NAMALWA (cell line): ENCODE results near the gene MESD.

Source experiments
- DNase-seq: peaks from one replicate; pipeline ENCODE4 v3.0.0-alpha.2; 2015; ENCODE audit warnings: low spot score

MESD gene

DNA sequence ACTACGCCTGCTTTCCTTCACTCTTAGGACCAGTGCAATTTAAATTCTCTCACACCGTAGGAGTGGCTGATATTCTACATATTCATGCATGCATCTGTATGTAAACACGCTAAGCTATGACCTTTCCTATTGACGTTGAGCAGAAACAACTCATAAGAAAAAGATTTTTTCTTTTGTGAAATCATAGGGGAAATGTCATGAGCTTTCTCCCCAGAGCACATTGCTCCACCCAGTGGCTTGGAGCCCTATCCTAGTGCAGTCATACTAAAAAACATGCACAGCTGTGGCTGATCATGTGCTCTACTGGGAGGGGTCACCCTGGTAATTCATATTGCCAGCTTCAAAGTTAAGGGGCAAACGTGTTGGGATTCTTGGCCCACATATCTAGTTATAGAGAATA, 1.8 kb upstream of the MESD start:
- DNase-seq: peak; percentile 75

- peak; percentile 17 for DNase-seq
Measured at GRCh38 chr15:80990955-80991354, 1.3 kb upstream of the MESD start.

DNA sequence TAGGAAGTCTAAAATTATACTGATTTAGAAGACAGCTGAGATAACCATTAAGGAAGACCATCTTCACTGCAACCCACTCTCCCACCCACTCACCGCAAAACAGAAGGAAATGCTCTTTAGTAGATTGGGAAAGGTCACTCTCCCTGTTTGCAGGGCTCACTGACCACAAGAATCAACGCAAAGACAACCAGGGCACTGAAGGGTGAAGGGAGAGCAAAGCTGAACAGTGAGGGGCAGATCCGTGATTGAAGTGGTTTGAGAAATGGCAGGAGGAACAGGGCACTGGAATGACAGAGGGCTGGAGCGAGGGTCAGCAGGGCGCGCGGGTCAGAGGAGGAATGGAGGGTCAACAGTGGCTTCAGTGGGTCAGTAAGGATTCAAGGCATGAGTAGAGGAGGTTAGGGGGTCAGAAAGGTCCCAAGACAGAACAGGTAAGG, 520 bp downstream of the MESD start:
- peak; percentile 27 for DNase-seq

GRCh38 chr15:80988148-80988796, 1.3 kb downstream of the MESD start:
- no peak for DNase-seq

DNA sequence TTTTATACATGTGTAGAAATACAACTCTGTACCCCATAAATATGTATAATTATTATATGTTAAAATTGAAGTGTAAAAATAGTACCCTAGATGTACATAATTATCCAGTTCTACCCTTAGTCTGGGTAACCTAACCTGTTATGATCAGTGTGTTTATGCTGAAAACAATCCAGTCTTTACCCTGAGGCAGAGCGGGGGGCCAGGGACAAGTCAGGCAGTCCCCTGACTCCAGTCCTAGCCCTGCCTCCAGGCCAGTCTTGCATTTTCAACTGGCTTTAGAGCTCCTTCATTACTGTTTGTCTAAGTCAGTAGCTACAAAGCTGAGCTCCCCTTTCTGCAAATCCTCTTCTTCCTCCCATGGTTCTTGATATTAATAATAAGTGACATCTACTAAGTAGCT, 3.1 kb downstream of the MESD start:
- no peak for DNase-seq

DNA sequence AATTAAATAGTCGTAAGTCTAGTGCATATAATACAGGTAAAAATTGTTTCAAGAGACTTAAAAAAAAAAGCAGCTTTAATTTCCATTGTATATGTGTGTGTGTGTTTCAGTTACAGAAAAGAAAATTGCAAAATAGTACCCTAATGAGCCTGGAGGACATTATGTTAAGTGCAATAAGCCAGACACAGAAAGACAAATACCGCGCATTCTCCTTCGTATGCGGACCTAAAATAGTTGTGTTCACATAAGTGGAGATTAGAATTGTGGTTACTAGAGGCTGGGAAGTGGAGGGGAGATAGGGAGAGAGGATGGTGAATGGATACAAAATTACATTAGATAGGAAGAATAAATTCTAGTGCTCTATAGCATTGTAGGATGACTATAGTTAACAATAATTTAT, 3.6 kb downstream of the MESD start:
- DNase-seq: no peak

DNA sequence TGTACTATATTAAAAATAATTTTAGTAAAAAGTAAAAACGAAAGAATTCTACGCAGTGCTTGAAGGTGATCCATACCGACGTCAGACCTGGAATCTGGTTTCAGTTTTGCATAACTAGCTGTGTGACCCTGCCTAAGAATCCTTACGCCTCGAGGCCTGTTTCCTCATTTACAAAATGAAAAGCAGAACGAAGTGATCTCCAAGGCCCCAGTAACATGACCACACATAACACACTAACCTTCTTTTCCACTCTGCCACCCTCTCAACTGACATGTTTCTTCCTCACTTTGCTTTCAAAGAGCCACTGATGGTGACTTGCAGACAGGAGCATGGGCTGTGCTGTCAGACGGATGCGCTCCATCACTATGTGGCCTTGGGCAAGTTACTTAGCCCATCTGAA, 4.8 kb downstream of the MESD start:
- no peak for DNase-seq

- no peak for DNase-seq
Measured at GRCh38 chr15:80982839-80983238, 6.8 kb downstream of the MESD start.

GRCh38 chr15:80982205-80982604, 7.4 kb downstream of the MESD start:
- peak; percentile 60 for DNase-seq

DNA sequence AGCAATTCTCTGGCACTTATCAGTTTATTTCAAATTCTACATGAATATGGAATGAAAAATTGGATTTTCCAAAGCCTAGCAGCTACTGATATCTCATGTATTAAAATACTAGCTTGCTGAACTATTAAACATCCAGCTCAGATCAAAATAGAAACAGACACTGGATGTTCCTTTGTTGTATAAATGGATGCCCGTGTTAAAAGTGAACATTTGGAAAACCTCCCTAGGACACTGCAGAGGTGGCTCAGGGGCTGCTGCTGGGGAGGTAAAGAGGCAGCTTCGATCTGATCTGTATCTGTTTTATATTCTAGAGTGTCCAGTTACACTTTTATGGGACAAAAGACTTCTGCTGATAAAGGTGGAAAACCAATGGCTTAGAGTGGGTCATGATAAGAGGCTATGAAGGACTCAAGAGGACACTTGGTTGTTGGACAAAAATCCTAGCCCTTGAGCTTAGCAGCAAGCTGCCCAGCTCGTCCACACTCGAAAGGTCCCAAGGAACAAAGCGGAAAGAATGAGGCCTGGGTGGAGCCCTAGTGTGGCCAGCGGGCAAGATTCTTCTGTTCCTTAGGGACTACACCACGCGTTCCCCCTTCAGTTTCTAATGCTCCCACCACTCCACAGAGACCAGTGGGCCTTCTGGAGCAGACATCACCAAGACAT, 9.9 kb downstream of the MESD start:
- no peak for DNase-seq

DNA sequence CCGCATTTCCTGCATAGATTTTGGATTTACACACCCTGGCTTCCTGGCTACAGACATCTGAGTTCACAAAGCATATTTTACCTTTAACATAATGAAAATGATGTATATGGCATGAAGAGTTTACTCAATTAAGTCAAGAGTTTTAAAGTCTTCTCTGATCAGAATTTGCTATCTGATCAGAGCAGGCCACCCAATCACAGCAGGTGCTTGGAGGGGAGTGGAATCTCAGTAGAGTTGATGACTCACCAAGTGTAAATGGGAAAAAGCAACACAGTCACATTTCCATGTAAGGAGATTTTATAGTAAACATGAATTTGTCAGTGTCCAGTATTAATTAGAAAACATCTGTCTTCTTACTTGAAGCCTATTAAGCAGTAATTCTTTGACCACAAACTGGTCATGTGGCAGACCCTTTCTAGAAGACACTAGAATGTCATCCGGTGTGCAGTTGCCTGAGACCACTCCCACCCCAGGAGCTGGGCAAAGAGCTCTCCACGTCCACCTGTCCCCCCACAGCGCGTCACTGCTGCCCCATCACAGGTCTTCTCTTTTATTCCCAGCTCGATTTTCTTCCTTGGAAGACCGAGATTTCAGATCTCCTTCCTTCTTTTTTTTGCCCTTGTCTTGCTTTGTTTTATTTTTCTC, 10.8 kb downstream of the MESD start:
- DNase-seq: no peak

- peak; percentile 47 for DNase-seq
Measured at GRCh38 chr15:80977627-80978036, 12.0 kb downstream of the MESD start.

DNA sequence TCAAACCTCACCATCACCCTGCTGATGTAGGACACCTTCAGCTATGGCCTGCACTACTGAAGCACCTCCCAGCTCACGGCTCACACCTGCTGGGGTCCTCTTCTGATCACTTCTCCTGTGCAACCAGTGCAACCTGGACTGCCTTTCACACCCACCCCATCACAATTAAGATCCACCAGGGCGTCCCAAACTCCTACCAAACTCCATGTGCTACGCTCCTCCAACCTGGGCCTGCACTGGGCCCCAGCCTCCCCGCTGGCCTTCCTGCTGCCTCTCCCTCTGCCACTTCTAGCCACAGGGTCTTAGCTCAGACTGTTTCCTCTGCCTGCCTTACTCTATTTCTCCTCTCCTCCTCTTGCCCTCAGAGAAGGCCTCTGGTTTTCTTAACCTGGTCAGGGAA, 12.8 kb downstream of the MESD start:
- DNase-seq: no peak

DNA sequence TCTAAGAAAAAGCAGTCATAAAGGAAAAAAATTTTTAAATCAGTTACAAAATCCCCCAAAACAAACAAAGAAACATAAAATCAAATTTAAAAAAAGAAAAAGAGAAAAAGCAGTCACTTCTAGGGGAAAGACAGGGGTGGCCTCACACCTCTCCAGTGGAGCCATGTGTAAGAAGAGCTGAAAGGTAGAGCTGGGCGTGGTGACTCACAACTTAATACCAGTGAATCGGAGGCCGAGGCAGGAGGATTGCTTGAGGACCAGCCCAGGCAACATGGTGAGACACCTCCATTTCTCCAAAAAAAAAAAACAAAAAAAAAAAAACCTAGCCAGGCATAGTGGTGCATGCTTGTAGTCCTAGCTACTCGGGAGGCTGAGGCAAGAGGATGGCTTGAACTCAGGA, 14.7 kb downstream of the MESD start:
- DNase-seq: no peak

DNA sequence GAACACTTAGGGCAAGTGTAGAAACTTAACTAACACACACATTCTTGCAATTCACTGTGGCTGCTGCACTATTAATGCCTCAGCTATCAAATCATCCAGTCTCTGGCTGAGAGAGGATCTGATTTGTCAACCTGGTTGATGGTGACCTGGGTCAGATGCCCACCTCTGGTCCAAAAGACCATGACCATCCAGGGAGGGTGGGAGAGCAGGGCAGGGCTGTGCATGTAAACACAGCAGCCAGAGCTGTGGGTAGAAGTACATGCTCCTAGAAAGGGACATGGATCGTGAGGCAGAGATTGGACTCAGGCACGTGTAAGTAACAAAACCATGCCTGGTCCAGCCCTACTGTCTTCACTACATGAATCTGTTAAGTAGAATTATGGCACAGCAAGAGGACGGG, 17.3 kb downstream of the MESD start:
- no peak for DNase-seq

- no peak for DNase-seq
Measured at GRCh38 chr15:80971143-80971542, 18.5 kb downstream of the MESD start.

DNA sequence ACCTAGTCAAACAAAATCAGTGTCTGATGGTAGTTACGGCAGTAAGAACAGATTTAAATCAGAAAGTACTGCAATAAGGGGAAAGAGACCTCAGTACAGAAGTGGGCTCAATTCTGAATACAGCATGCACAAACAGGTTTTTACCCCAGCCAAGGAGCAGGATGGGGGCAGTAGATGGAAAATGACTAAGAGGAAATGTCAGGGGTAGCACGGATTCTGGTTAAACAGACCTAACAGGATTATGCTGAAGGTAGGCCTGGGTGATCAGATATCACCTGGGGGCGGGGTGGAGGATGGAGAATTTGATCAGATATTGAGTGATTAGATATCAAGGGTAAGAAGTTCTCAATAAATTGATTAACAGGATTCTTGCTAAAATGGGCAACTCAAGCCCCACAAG, 19.0 kb downstream of the MESD start:
- no peak for DNase-seq

GRCh38 chr15:80970018-80970657, 19.5 kb downstream of the MESD start:
- peak; percentile 74 for DNase-seq

GRCh38 chr15:80969316-80969715, 20.3 kb downstream of the MESD start:
- no peak for DNase-seq

DNA sequence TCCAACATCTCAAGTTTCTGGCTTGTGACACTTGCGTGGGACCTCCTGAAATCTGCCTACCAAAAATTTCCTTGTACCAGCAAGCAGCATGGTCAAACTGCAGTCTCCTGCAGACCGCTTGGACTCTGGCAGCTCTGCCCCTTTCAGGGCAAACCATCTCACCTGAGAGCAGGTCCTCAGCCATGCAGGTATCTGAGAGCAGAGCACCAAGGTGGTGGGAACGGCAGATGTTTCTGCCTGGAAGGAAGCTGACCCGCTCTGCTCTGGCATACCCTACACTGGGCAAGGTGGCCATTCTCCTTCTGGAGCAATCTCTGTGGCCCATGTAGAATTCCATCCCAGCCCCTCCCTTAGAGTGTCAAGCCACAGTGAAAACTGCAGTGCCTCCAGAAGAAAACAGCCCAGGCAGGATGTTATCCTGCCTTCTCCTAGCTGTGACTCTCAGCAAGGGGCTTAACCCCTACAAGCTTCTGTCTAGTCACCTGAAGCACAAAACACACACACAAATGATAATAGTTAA, 21.6 kb downstream of the MESD start:
- no peak for DNase-seq

DNA sequence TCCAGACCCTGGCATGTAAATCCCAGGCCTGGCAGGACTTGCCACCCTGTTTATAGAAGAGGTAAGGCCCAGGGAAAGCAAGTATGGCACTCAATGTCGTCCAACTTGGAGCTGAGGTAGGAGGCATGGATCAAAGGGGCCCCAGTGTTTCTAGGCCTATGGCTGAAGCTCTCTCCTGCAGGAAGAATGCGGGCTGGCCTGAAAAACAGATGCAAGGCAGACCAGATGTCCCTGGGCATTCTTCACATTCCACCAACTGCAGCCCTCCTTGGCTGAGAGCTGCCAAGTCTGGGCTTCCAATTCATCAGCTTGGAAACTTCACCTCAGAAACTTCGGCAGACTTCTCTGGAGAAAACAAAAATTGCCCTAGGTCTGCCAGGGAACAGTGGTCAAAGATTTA, 22.2 kb downstream of the MESD start:
- DNase-seq: no peak

GRCh38 chr15:80966431-80967197, 23.0 kb downstream of the MESD start:
- no peak for DNase-seq
